AG04449 (cell line): ENCODE data around the gene CDC42BPA.

Source experiments
- CTCF ChIA-PET: fragments of 350-600 bp; formaldehyde crosslinking; extraction: SDS; loops from one replicate; lab custom pipeline; 2021; ENCODE audit warnings: antibody characterized with exemption; lab: Yijun Ruan, JAX
- POLR2A ChIA-PET: fragments of 400-600, 350-600 bp; formaldehyde crosslinking; extraction: SDS; loops from one replicate; lab custom pipeline; 2020; ENCODE audit warnings: antibody characterized with exemption, inconsistent platforms; lab: Yijun Ruan, JAX
- DNase-seq: peaks from one replicate; pipeline ENCODE4 v3.0.0-alpha.2; 2010; ENCODE audit warnings: low read depth, low spot score
- H3K4me3 ChIP-seq: 2 replicates; pipeline ENCODE4 v1.5.1; 2011; ENCODE audit warnings: low read depth, mild to moderate bottlenecking, control low read depth, low read length
- TF ChIP-seq, protein P1 (sequence below): IDR thresholded peaks from one replicate; pipeline ENCODE4 v1.5.1; 2011; ENCODE audit warnings: mild to moderate bottlenecking, moderate library complexity, low read length, control low read depth, inconsistent platforms; ENCODE audit not compliant: insufficient read depth; ENCODE audit errors: missing control alignments

The CDC42BPA gene

DNA sequence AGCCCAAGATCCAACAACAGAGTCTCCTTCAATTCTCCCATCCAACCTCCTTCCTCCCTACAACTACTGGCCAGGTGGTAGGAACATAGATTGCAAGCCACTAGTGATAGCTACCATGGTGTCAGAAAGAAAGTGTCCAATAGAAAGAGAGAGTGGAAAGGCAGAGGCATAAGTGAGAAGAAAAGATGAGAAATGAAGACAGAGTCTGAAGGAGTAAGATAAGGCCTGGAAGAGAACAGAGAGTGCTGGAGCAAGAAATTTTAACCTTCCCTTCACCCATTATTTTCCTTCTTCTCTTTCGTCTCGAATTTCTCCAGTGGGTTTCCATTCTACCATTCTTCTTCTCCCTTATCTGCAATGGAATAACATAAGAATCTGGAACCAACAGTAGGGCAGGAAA lies 57.9 kb downstream of the CDC42BPA start:
- no peak for DNase-seq
- TF ChIP-seq, protein P1, sequence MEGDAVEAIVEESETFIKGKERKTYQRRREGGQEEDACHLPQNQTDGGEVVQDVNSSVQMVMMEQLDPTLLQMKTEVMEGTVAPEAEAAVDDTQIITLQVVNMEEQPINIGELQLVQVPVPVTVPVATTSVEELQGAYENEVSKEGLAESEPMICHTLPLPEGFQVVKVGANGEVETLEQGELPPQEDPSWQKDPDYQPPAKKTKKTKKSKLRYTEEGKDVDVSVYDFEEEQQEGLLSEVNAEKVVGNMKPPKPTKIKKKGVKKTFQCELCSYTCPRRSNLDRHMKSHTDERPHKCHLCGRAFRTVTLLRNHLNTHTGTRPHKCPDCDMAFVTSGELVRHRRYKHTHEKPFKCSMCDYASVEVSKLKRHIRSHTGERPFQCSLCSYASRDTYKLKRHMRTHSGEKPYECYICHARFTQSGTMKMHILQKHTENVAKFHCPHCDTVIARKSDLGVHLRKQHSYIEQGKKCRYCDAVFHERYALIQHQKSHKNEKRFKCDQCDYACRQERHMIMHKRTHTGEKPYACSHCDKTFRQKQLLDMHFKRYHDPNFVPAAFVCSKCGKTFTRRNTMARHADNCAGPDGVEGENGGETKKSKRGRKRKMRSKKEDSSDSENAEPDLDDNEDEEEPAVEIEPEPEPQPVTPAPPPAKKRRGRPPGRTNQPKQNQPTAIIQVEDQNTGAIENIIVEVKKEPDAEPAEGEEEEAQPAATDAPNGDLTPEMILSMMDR, result no peak
- ChIA-PET CTCF (no interaction called here), POLR2A (no interaction called here)
- no peak overlapping the region for H3K4me3 ChIP-seq

- POLR2A ChIA-PET, result interaction anchor here (0.6 kb wide), 1 partner anchor 102 kb away, joined by 3 read pairs; no protein-coding TSS in a partner anchor
- CTCF ChIA-PET, result interaction anchor here (0.7 kb wide), 1 partner anchor 13 kb away, joined by 3 read pairs; no protein-coding TSS in a partner anchor
- TF ChIP-seq, protein P1, result no peak
- no peak for DNase-seq
- no peak overlapping the region for H3K4me3 ChIP-seq
Measured at GRCh38 chr1:227257964-227258363, 60.3 kb downstream of the CDC42BPA start.

DNA sequence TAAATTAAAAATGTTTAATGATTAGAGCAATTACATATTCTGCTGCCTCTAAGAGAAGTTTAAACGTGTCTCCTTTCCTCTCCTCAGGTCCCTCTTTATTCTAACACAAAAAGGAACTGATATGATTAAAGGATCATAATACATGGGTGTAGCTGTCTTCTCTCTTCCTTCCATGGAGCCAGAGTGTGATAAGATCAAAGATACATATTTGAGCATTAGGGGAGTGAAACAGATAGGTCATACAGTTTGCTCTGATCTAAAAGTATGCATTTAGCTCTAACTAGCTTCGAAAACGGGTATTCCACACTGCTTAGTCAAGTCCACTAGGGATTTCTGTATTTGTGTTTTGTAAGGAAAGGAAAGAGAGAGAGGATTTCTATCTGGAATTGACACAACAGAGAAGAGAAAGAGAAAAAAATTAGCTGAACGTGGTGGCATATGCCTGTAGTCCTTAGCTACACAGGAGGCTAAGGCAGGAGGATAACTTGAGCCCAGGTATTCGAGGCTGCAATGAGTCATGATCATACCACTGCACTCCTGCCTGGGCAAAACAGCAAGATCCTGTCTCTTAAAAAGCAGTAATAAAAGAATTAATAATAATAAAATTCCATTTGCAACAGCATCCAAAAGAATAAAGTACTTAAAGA lies 63.1 kb downstream of the CDC42BPA start:
- TF ChIP-seq, protein P1, result no peak
- CTCF ChIA-PET, result no interaction called here
- no peak for DNase-seq
- H3K4me3 ChIP-seq, result no peak overlapping the region
- POLR2A ChIA-PET, result no interaction called here

GRCh38 chr1:227253065-227253464 lies 65.2 kb downstream of the CDC42BPA start:
- no peak overlapping the region for H3K4me3 ChIP-seq
- DNase-seq, result no peak
- TF ChIP-seq, protein P1, result no peak
- ChIA-PET CTCF (no interaction called here), POLR2A (no interaction called here)

- POLR2A ChIA-PET, result no interaction called here
- CTCF ChIA-PET, result no interaction called here
- no peak overlapping the region for H3K4me3 ChIP-seq
- no peak for DNase-seq
- TF ChIP-seq, protein P1, result no peak
Measured at GRCh38 chr1:227245613-227246320, 72.5 kb downstream of the CDC42BPA start.
